ENCODE results near the gene WFS1.

WFS1 gene

GRCh38 chr4:6245246-6246169 is 24.1 kb upstream of the WFS1 start:
- no peak for TF ChIP-seq CTCF (IDR thresholded peaks at IDR 0.05; ENCODE audit: low read depth, low read length)
- H3K4me3 ChIP-seq (replicated peaks in 1 of 2; ENCODE audit: low read depth in 2 of 2, low read length in 2 of 2) = peak overlapping the region; percentile 8 to 26

GRCh38 chr4:6246170-6246634 is 23.4 kb upstream of the WFS1 start:
- TF ChIP-seq CTCF (IDR thresholded peaks at IDR 0.05; ENCODE audit: low read depth, low read length) = no peak
- H3K4me3 ChIP-seq (replicated peaks in 1 of 2; ENCODE audit: low read depth in 2 of 2, low read length in 2 of 2) = no peak overlapping the region
- DNase-seq (ENCODE audit: low read depth in 2 of 2) = no peak

More at GRCh38 chr4:6245246-6246169, 24.1 kb upstream of the WFS1 start:
- DNase-seq (ENCODE audit: low read depth in 2 of 2) = peak in 1 of 2 donors; percentile 12

GRCh38 chr4:6248394-6248793 is 21.3 kb upstream of the WFS1 start:
- no peak overlapping the region for H3K4me3 ChIP-seq (replicated peaks in 1 of 2; ENCODE audit: low read depth in 2 of 2, low read length in 2 of 2)
- no peak for DNase-seq (ENCODE audit: low read depth in 2 of 2)
- TF ChIP-seq CTCF (IDR thresholded peaks at IDR 0.05; ENCODE audit: low read depth, low read length) = no peak

- DNase-seq (ENCODE audit: low read depth in 2 of 2) = peak; percentile 74 to 78
- H3K4me3 ChIP-seq (replicated peaks in 1 of 2; ENCODE audit: low read depth in 2 of 2, low read length in 2 of 2) = no peak overlapping the region
- TF ChIP-seq CTCF (IDR thresholded peaks at IDR 0.05; ENCODE audit: low read depth, low read length) = peak; percentile 63
These were observed 19.2 kb upstream of the WFS1 start for GRCh38 chr4:6250235-6250983.

- DNase-seq (ENCODE audit: low read depth in 2 of 2) = no peak
- TF ChIP-seq CTCF (IDR thresholded peaks at IDR 0.05; ENCODE audit: low read depth, low read length) = no peak
- no peak overlapping the region for H3K4me3 ChIP-seq (replicated peaks in 1 of 2; ENCODE audit: low read depth in 2 of 2, low read length in 2 of 2)
These were observed 18.7 kb upstream of the WFS1 start for GRCh38 chr4:6250984-6251295.

- DNase-seq (ENCODE audit: low read depth in 2 of 2) = no peak
- no peak overlapping the region for H3K4me3 ChIP-seq (replicated peaks in 1 of 2; ENCODE audit: low read depth in 2 of 2, low read length in 2 of 2)
- no peak for TF ChIP-seq CTCF (IDR thresholded peaks at IDR 0.05; ENCODE audit: low read depth, low read length)
These were observed 18.3 kb upstream of the WFS1 start for GRCh38 chr4:6251365-6251764.

Measured in cardiac fibroblast (primary cell).